Activated T-helper 9 cell treated with anti-CD3 and anti-CD28 coated beads, Interleukin-2, amount 50 U/mL, for 16 hours (primary cell): ENCODE measurements around the gene ZNHIT3.

Experiments
- DNase-seq: peaks from one replicate; pipeline ENCODE4 v3.0.0-alpha.2; 2020; ENCODE audit warnings: low read depth

Gene ZNHIT3

GRCh38 chr17:36511216-36511615 lies 24.7 kb downstream of the ZNHIT3 start:
- DNase-seq, result no peak

- no peak for DNase-seq
Measured at GRCh38 chr17:36512641-36513040, 26.2 kb downstream of the ZNHIT3 start.

- DNase-seq, result no peak
Measured at GRCh38 chr17:36514856-36515255, 28.4 kb downstream of the ZNHIT3 start.

GRCh38 chr17:36515837-36516236 lies 29.4 kb downstream of the ZNHIT3 start:
- DNase-seq, result no peak

- no peak for DNase-seq
Measured at GRCh38 chr17:36523113-36523512, 36.6 kb downstream of the ZNHIT3 start.

- DNase-seq, result no peak
Measured at GRCh38 chr17:36524428-36524876, 38.0 kb downstream of the ZNHIT3 start.

GRCh38 chr17:36525113-36525512 lies 38.6 kb downstream of the ZNHIT3 start:
- no peak for DNase-seq

- DNase-seq, result no peak
Measured at GRCh38 chr17:36525888-36526287, 39.4 kb downstream of the ZNHIT3 start.

- DNase-seq, result no peak
Measured at GRCh38 chr17:36527621-36528250, 41.3 kb downstream of the ZNHIT3 start.

- no peak for DNase-seq
Measured at GRCh38 chr17:36529121-36529520, 42.6 kb downstream of the ZNHIT3 start.

GRCh38 chr17:36532435-36532975 lies 46.0 kb downstream of the ZNHIT3 start:
- no peak for DNase-seq

- DNase-seq, result peak; percentile 45
Measured at GRCh38 chr17:36533935-36534839, 47.7 kb downstream of the ZNHIT3 start.

GRCh38 chr17:36534840-36535668 lies 48.6 kb downstream of the ZNHIT3 start, which contains the start of the genes MYO19 and PIGW:
Gene MYO19, minus strand, starts transcription at chr17:36534868. Its CDS starts 2,330 bp downstream, at chr17:36532538.
Gene PIGW, plus strand, starts transcription at chr17:36534987. Its CDS starts 2,115 bp downstream, at chr17:36537102.
- peak; percentile 84 for DNase-seq

GRCh38 chr17:36535669-36536081 lies 49.2 kb downstream of the ZNHIT3 start:
- DNase-seq, result no peak

- DNase-seq, result no peak
Measured at GRCh38 chr17:36540696-36541095, 54.2 kb downstream of the ZNHIT3 start.

GRCh38 chr17:36542755-36543154 lies 56.3 kb downstream of the ZNHIT3 start:
- DNase-seq, result no peak

- no peak for DNase-seq
Measured at GRCh38 chr17:36544044-36544306, 57.5 kb downstream of the ZNHIT3 start.

GRCh38 chr17:36544307-36545076 lies 58.0 kb downstream of the ZNHIT3 start, which contains the start of gene GGNBP2:
Gene GGNBP2, plus strand, starts transcription at chr17:36544919. Its CDS starts 806 bp downstream, at chr17:36545725.
- DNase-seq, result peak; percentile 82

GRCh38 chr17:36545077-36545464 lies 58.6 kb downstream of the ZNHIT3 start:
- DNase-seq, result no peak
